Measurements from ENCODE around the gene PTGIS.

The PTGIS gene

DNA sequence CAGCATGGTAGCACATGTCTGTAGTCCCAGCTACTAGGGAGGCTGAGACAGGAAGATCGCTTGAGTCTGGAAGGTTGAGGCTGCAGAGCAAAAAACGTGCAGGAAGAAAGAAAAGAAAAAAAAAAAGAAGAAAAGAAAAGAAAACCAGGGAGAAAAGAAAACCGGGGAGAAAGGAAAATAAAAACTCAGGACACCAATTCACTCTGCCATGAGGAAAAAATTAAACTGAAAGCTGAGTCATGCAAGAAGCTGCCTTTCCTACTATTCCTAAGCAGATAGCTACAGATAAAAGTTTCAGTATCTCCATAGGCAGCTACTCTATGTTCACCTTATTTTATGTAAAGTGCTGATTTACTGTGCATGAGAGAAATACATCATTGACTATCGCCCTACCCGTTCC lies 10.5 kb downstream of the PTGIS start:
- no peak for DNase-seq

DNA sequence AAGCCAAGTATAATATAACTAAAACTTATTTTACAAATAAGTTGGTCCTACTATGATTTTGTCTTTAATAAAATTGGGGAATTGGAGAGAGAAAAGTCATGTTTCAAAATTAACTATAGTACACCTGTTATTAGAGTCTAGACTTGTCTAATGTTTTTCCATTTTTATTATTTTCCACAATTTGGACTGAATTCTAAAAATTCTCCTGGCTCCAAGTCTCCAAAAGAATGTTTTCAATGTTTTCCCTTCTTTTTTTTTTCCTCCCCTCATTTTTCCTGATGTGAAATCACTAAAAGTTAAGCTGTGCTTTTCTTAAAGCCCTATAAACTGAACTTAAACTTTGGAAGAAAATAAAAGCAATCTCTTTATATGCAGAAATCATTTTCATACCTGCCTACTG lies 11.3 kb downstream of the PTGIS start:
- no peak for DNase-seq

DNA sequence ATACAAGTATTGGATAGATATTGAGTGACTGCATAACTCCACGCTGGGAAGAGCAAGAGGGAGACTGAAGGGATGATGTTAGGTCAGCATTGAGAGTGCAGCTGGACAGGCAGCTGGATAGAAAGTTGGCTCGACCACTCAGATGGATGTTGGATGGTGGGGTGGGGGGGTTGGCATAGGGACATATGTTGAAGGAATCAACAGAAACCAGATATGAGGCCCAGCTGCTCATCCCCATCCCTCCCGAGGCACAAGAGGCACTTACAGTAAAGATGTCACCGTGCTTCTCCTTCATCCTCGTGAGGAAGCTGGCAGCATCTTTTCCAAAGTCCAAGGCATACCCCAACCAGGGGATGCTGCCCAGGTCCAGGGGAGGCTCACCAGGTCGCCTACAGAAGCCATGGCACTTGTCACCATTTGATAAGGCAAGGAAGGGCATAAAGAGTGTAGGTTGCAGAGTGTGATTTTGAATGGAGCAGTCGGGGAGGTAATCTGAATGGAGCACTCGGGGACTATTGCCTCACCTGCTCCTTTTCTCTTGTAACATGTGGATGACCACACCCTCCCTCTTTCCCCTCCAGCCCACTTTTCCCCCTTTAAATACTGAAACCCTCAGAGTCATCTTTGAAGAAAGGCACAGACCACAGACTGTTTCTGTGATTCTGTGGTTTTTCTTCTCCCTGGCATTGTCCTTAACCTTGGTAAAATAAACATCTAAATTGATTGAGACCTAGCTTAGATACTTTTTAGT lies 18.0 kb downstream of the PTGIS start:
- DNase-seq = no peak

DNA sequence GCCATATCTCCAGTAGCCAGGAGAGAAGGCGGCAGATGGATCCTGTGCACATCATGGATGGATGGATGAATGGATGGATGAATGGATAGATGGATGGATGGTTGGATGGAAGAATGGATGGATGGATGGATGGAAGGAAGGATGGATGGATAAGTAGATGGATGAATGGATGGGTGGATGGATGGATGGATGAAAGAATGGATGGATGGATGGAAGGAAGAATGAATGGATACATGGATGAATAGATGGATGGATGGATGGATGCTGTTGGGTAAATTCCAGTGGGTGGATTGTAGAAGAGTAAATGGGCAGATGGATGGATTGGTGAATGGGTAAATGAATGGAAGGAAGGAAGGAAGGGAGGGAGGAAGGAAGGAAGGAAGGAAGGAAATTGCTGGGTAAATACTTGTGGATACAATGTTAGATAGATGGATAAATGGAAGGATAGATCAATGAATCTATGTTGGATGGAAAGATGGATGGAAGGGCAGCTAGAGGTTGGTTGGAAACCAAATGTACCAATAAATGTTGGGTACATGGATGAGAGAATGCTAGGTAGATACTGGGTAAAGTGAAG lies 19.5 kb downstream of the PTGIS start:
- DNase-seq = no peak

DNA sequence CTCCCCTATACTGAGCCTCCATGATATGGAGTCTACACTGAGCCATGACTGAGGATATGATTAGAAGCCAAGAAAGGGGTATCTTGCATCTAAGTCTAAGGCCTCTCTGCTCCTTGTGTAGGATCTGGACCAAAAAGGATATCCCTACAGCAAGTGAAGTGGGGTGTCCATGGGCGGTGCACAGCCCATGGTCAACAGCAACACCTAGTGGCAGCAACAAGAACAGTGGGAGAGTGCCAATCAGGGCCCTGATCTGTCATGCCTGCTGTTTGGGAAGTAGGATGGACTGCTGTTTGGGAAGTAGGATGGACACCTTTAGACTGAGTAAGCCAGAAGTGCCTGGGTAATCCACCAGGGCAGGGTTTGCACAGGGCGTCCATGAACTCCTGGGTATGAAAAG lies 22.4 kb downstream of the PTGIS start:
- no peak for DNase-seq

DNA sequence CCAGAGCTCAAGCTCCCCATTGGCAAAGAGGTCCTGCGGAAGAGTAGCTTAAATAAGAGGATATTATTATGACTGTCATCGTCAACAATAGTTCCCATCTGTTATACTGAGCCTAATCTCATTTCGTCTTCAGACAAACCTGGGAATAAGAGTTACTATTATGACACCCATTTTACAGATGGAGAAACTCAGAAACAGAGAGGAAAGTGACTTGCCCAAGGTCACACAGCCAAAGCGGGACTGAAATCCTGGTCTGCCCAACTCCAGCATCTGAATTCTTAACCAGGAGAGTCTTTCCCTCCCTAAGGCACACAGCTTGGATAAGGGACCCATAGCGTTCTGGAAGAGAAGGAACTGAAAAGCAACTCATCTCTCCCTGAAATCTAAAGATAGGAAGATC lies 23.4 kb downstream of the PTGIS start:
- DNase-seq = no peak

DNA sequence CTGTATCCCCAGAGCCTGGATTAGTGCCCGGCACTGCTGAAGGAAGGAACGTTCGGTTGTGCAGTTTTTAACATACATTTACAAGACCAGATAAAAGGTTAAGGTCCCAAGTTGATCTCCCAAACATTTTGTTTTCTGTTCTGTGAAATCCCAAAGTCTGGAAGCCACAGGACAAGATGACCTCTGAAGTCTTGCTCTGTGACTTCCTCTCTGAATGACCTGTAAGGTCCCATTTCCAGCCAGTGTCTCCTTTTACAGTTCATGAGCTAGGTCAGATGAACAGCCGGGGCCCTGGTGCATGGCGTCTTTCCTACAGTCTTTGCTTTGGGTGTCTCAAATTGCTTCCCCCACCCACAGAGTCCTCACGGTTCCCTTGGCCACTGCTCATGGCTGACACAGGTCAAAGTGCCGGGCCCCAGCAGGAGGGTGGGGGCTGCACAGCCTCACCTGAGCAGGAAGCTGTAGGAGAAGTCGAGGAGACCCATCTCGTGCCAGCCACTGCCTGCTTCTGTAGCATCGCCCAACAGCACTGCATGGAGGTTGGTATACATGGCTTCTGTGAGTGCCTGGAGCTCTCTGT lies 24.0 kb downstream of the PTGIS start:
- DNase-seq = no peak

DNA sequence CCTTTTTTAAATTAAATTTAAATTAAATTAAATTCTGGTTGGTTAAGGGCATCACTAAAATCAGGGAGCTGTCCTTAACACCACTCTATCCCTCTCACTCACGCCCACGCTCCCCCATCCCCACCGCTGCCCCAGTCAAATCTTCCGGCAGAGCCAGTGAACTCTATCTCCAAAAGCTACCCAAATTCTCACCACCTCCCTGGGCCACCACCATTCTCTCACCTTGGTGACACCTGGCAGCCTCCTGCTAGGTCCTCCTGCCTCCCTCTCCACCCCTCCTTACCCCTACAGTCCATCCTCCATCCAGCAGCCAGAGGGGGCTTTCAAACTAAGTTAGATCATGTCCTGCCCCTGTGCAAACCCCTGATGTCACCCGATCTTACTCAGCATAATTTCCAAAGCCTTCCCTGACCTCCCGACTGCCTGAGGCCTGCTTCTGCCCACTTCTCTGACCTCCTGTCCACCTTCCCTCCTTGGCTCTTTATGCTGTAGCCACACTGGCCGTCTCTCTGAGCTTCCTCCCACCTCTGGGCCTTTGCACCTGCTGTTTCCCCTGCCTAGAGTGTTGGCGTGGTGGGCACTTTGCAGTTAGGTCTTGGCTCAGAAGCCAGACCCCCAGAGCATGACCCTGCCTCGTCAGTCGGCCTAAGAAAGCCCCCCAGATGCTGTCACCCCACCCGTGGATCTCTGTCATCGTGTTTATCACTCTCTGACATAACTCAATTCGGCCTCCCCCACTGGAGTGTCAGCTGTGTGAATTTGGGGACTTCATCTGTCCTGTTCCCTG lies 24.7 kb downstream of the PTGIS start:
- no peak for DNase-seq

DNA sequence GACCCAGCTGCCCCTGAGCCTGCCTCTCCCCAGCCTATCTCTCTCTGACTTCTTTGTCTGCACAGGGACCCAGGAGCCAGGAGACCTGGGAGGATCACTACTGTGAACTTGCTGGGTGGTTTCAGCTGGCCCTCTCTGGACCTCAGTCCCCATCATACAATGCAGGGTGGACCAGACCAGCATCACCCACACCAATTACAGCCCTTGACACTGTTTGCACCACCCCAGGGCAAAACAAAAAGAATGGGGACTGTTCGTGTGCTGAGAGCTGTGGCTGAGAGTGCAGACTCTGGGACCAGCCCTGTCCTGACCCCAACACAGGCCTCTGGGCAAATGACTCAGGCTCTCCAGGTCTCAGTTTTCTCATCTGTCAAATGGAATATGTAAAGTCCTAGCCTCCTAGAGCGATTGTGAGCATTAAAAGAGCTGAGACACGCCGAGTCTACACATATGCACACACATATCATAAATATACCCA lies 25.4 kb downstream of the PTGIS start:
- DNase-seq = no peak

DNA sequence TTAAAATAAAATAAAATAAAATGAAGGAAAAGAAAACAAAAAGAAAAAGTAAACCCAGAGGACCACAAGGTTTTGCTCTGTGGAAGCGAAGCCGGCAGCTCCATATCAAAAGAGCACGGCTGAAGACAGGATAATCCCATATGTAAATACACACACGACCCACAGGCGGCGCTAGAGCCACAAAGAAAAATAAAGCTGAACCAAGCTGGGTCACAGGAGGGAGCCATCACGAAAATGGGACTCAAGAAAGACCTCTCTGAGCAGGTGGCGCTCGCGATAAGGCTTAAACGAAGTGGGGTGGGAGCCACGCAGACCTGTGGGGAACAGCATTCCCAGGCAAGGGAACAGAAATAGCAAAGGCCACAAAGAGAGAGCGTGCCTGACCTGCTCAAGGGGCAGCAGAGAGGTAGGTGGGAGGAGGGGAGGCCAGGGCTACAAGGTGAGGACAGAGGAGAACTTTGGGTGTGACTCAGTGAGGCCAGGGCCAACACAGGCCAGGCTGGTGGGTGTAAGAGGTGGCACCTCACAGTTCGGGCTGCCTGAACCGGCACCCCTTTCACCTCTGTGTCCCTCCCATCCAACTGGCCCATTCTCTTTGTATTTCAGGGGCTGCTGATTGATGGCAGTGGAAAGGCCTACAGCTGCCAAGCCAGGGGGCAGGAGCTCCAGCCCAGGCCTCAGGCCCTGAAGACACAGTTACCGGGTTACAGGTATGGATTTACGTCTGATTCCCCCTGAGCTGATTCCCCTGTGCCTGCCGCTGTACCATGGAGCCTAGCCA lies 26.0 kb downstream of the PTGIS start:
- DNase-seq = peak; percentile 67

DNA sequence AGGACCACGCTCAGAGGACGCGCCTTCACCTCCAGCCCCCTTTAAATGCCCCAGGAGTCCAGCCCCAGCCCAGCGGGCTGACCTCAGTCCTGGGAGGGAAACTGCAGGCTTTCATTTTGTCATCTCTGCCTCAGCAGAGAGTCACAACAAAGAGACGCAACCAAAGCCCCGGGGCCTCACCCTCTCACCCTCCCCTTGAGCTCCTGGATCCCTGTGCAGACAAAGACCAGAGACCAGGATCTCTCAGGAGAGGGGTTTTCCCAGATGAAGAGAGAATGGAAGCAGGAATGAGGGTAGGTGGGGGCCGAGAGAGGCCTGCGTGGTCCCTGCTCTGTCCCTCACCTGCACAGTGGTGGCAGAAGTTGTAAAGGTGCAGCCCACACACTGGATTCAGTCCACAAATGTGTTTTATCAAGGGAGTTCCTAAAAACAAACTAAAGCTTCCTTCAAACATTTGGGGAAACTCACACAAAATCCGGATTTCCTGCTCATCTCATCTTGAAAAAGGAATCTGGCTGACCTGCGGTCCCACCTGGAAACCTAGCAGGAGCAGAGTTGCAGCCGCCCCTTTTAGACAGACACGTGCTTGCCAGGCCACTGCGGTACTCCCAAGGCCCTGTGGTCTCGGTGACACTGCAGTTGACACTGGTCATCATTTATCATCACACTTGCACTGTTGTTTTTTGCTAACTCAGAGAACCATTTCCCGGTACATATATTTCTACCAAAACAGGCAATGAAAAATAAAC lies 27.1 kb downstream of the PTGIS start:
- DNase-seq = no peak

DNA sequence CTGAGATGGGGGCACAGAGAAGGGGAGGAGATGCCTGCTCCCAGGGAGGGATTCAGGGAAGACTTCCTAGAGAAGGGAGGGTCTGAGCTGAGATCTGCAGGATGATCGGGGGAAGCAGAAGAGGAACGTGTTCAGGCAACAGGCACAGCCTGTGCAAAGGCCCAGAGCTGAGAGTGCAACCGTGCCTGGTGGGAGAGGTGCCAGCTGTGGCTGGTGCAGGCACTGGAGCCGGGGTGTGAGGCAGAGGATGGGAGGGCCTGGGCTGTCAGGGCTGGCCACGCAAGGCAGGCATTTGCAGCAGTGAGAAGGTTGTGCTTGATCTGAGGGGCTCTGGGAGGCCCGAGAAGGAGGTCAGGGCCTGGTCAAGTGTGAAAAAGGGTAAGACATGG lies 27.7 kb downstream of the PTGIS start:
- no peak for DNase-seq

DNA sequence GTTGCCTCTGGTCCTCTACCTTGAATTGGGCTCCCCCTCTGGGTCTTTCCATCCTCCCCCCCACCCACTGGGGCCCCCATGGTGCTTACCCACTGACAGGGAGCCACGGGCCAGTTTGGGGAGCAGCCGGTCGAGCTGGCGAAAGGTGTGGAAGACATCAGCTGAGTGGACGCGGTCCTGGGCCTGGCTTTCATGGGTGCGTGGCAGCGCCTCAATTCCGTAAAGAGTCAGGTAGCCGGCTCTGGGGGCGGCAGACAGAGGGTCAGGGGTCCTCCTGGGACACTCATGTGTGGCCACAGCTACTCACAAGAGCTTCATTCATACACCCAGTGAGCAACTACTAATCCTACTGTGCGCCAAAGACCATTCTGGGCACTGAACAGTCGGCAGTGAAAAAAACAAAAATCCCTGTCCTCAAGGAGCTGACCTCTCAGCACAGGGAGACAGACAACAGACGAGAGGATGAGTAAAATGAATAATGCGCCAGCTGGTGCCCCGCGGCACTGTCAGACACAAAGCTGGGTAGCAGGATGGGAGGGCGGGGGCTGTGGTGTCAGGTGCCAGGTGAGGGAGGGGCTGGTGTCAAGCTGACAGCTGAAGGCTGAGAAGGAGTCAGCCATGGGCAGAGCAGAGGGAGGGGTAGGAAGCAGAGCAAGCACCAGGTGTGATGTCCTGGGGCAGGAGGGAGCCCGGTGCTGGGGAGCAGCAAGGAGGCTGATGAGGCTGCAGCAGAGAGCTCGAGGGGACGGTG lies 28.3 kb downstream of the PTGIS start:
- DNase-seq = no peak

DNA sequence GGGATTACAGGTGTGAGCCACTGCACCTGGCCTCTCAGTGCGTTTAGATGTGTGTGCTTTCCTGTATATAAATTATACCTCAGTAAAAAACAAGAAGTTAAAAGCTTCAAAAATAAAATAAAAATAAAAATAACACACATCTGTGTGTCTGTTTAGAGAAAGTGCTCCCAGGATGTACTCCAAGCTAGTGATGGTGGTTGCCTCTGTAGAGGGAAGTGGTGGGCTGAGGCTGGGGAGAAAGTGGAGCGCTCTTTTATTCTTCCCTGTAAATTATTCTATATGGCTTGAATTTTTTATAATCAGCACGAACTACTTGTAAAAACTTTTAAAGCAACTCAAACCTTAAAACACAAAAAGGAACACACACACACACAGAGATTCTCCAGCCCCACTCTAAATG lies 29.0 kb downstream of the PTGIS start:
- DNase-seq = no peak

DNA sequence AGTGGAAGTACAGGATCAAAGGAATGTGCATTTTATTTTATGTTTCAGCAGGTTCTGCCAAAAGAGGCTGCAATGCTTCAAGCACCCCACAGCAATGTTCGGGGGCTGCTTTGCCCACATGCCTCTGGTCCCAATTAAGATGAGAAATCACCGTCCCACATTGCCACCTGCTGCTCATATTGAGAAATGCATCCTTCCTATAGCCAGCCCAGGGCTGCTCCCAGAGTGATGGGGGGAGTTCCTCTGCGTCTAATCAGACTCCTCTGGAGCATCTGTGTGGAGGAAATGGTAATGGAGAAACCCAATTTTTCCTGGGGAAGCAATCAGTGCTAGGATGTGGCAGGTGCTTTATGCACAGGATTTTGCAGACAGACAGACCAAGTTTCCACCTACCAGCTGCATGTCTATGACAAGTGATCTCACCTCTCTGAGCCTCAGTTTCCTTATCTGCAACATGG lies 33.7 kb downstream of the PTGIS start:
- DNase-seq = peak; percentile 60

DNA sequence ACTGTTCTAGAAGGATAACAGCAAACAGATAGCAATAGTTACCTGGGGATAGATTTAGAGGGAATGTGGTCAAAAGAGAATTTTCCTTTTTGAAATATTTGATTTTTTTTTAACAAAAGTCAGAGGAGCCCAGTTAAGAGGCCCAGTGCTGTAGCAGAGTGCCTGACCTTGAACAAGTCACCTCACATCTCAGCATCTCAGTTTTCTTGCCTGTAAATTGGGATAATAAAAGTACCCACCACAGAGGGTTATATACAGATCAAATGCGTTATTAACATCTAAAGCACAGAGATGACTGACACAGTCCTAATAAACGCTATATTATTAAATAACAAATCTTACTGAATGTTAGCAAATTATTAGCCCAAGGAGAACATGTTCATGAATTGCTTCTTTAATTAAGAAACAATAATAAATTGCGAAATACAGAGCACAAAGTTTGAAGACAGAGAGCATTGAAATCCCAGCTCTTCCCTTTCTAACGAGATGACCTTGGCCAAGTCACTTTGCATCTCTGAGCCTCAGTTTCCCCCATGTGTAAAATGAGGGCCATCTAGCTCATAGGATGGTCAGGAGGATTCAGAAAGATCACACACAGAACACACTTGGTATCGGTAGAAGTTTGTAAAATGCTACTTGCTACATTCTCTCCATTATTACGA lies 35.5 kb downstream of the PTGIS start:
- DNase-seq = no peak

DNA sequence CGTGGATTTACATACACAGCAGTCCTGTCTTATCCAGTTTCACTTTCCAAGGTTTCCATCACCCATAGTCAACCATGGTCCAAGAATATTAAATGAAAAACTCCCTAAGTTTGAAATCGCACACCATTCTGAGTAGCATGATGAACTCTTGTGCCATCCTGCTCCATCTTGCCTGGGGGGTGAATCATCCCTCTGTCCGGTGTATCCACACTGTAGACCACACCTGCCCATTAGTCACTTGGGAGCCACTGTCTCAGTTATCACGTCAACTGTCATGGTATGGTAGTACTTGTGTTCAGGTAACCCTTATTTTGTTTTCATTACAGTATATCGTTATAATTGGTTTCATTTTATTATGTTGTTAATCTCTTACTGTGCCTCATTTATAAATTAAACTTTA lies 38.5 kb downstream of the PTGIS start:
- no peak for DNase-seq

DNA sequence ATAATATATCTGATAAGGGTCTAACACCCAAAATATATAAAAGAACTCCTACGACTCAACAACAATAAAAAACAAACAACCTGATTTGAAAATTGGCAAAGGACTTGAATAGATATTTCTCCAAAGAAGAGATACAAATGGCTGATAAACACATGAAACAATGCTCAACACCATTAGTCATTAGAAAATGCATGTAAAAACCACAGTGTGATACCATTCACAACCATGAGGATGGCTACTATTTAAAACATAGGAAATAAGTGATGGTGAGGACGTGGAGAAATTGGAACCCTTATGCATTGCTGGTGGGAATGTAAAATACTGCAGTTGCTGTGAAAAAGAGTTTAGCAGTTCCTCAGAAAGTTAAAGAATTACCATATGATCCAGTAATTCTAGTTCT lies 41.4 kb downstream of the PTGIS start:
- DNase-seq = no peak

DNA sequence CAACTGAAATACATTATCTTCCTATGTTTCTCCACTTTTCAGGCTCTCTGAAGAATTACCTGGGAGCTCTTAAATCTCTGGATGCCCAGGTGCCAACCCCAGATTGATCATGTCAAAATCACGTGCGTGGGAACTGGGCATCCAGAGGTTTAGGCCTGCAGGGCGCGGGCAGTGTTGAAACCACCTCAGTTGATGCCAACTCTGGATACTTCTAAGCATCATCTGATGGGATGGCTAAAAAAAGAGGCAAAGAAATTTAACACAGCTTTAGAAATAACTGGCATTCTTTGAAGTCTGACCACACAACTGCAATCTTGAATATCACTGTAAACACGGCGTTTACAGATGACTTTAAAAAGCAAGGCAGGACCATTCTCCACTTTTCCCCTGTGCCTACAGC lies 41.9 kb downstream of the PTGIS start:
- DNase-seq = no peak

DNA sequence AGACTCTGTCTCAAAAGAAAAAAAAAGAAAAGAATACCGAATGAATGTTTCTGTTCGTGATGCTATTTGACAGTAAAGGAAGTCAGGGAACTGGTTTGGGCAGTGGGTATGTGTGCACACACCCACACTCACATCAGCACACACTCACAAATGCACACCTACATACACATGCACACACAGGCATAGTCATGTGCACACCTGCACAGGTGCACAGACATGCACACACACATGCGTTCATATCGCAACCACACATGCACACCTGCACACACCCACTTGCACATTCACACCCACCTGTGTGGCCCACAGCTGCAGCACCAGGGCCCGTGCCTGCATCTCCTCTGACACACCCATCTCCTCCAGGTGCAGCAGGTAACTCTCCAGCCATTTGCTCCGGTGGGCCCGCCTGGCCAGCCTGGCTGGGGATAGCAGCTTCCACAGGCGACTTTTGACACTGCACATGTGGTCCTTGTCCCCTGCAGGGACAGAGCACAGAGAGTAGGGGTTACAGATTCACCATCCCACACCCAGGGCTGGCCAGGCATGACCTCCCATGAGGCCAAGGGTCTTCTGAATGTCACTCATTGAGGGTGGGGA lies 44.1 kb downstream of the PTGIS start:
- no peak for DNase-seq
